Astrocyte (in vitro differentiated cells and primary cell): ENCODE measurements around the gene BARX2. TPM values are rescaled to one million over a fixed set of nuclear protein-coding genes. Genes with fewer than 3 reads are reported as not detected.

ENCODE experiments used
- DNase-seq: peaks from one replicate; pipeline ENCODE4 v3.0.0-alpha.2; 2010; ENCODE audit warnings: low read depth
- FAIRE-seq: peaks from 2 replicates; lab custom pipeline; 2011; peaks lifted over from hg19 to GRCh38; lab: Jason Lieb, UNC
- H2AFZ ChIP-seq: 2 replicates; pipeline ENCODE4 v1.6.0; 2012; ENCODE audit warnings: low read depth, low read length, inconsistent platforms
- H3K27ac ChIP-seq: 2 replicates; pipeline ENCODE4 v1.5.1; 2011; ENCODE audit warnings: low read depth, low read length, inconsistent platforms
- H3K27me3 ChIP-seq: 2 replicates; pipeline ENCODE4 v1.6.0; 2011; ENCODE audit warnings: low read length, inconsistent platforms; ENCODE audit not compliant: insufficient read depth
- H3K36me3 ChIP-seq: 2 replicates; pipeline ENCODE4 v1.5.1; 2011; ENCODE audit warnings: low read length, inconsistent platforms; ENCODE audit not compliant: insufficient read depth
- H3K4me1 ChIP-seq: 2 replicates; pipeline ENCODE4 v1.5.1; 2011; ENCODE audit warnings: low read length, inconsistent platforms; ENCODE audit not compliant: insufficient read depth
- H3K4me2 ChIP-seq: 2 replicates; pipeline ENCODE4 v1.6.0; 2012; ENCODE audit warnings: low read length, inconsistent platforms
- H3K4me3 ChIP-seq: 2 replicates; pipeline ENCODE4 v1.5.1; 2011; ENCODE audit warnings: low read depth, mild to moderate bottlenecking, low read length, inconsistent platforms; ENCODE audit not compliant: insufficient read depth
- H3K79me2 ChIP-seq: 2 replicates; pipeline ENCODE4 v1.6.0; 2012; ENCODE audit warnings: mild to moderate bottlenecking, low read length, inconsistent platforms; ENCODE audit not compliant: insufficient read depth
- H3K9ac ChIP-seq: 2 replicates; pipeline ENCODE4 v1.6.0; 2012; ENCODE audit warnings: mild to moderate bottlenecking, low read length, inconsistent platforms
- H3K9me3 ChIP-seq: 2 replicates; pipeline ENCODE4 v1.5.1; 2012; ENCODE audit warnings: low read depth, mild to moderate bottlenecking, low read length, inconsistent platforms; ENCODE audit not compliant: insufficient read depth
- H4K20me1 ChIP-seq: 2 replicates; pipeline ENCODE4 v1.6.0; 2012; ENCODE audit warnings: low read length, inconsistent platforms; ENCODE audit not compliant: insufficient read depth
- H3K27ac Mint-ChIP-seq: one replicate; pipeline ENCODE4 v1.8.0; 2021; ENCODE audit warnings: mild to moderate bottlenecking, mixed read lengths; ENCODE audit not compliant: unreplicated experiment
- H3K27me3 Mint-ChIP-seq: one replicate; pipeline ENCODE4 v1.8.0; 2021; ENCODE audit warnings: low read depth, mixed read lengths; ENCODE audit not compliant: unreplicated experiment
- H3K36me3 Mint-ChIP-seq: one replicate; pipeline ENCODE4 v1.8.0; 2021; ENCODE audit warnings: low read depth, mixed read lengths; ENCODE audit not compliant: unreplicated experiment
- H3K4me1 Mint-ChIP-seq: one replicate; pipeline ENCODE4 v1.8.0; 2021; ENCODE audit warnings: low read depth, mixed read lengths; ENCODE audit not compliant: unreplicated experiment
- H3K4me3 Mint-ChIP-seq: one replicate; pipeline ENCODE4 v1.8.0; 2021; ENCODE audit warnings: mild to moderate bottlenecking, moderate library complexity, mixed read lengths; ENCODE audit not compliant: unreplicated experiment
- H3K9me3 Mint-ChIP-seq: one replicate; pipeline ENCODE4 v1.8.0; 2021; ENCODE audit warnings: mild to moderate bottlenecking, mixed read lengths; ENCODE audit not compliant: unreplicated experiment
- CTCF ChIP-seq: IDR thresholded peaks from 2 replicates; pipeline ENCODE4 v1.5.1; 2011; ENCODE audit warnings: low read depth, mild to moderate bottlenecking, inconsistent platforms, low read length, moderate library complexity; ENCODE audit not compliant: insufficient read depth
- EZH2 ChIP-seq: IDR thresholded peaks from 2 replicates; pipeline ENCODE4 v1.6.1; 2012; ENCODE audit warnings: mild to moderate bottlenecking, low read length, inconsistent platforms; ENCODE audit not compliant: insufficient read depth
- total RNA-seq: library from RNA; stranded (reverse); gene quantifications from 2 replicates; pipeline ENCODE4 v1.2.1, GENCODE V29; 2021

BARX2 gene
- total RNA-seq, 1 donor from 2014 or later, result not detected

- Histone ChIP-seq H3K36me3 (no peaks in the 10 kb centered on the region), H3K27ac (no peak overlapping the region), H4K20me1 (no peaks in the 10 kb centered on the region), H3K9ac (no peak overlapping the region), H3K27me3 (no peaks in the 10 kb centered on the region), H3K4me2 (no peak overlapping the region), H3K9me3 (no peaks in the 10 kb centered on the region), H2AFZ (no peak overlapping the region), H3K79me2 (no peaks in the 10 kb centered on the region), H3K4me1 (no peaks in the 10 kb centered on the region), H3K4me3 (no peak overlapping the region)
- Mint-ChIP-seq H3K27ac (no peak overlapping the region), H3K4me1 (no peaks in the 10 kb centered on the region), H3K36me3 (no peaks in the 10 kb centered on the region), H3K9me3 (no peaks in the 10 kb centered on the region), H3K4me3 (no peak overlapping the region), H3K27me3 (peaks cover 3% of the 10 kb centered on the region)
- TF ChIP-seq EZH2, result no peak
- TF ChIP-seq CTCF, result no peak
- DNase-seq (no peak), FAIRE-seq (no peak)
Measured at GRCh38 chr11:129412494-129412893, 36.8 kb downstream of the BARX2 start.

GRCh38 chr11:129414144-129414872 lies 38.7 kb downstream of the BARX2 start:
- Mint-ChIP-seq H3K27ac (no peak overlapping the region), H3K27me3 (peaks cover 2% of the 10 kb centered on the region), H3K4me1 (no peaks in the 10 kb centered on the region), H3K9me3 (no peaks in the 10 kb centered on the region), H3K36me3 (no peaks in the 10 kb centered on the region), H3K4me3 (no peak overlapping the region)
- no peaks in the 10 kb centered on the region for H3K4me1 ChIP-seq
- H3K79me2 ChIP-seq, result no peaks in the 10 kb centered on the region
- TF ChIP-seq EZH2 (no peak), CTCF (no peak)
- H3K9me3 ChIP-seq, result no peaks in the 10 kb centered on the region
- H4K20me1 ChIP-seq, result no peaks in the 10 kb centered on the region
- H3K4me2 ChIP-seq, result no peak overlapping the region
- no peak for FAIRE-seq
- no peak for DNase-seq
- no peak overlapping the region for H2AFZ ChIP-seq
- H3K27me3 ChIP-seq, result no peaks in the 10 kb centered on the region
- no peak overlapping the region for H3K27ac ChIP-seq
- no peaks in the 10 kb centered on the region for H3K36me3 ChIP-seq
- no peak overlapping the region for H3K4me3 ChIP-seq
- no peak overlapping the region for H3K9ac ChIP-seq
